ENCODE data around the gene EYS.
"Not testable (repeated sequence)": the region's sequence is repeated elsewhere in the genome, so short reads cannot be mapped to it uniquely, and the experiment has no call there.

EYS gene

GRCh38 chr6:64006246-64006645, 1700.8 kb downstream of the EYS start:
- no peak for DNase-seq

GRCh38 chr6:64000818-64001491, 1706.1 kb downstream of the EYS start:
- DNase-seq = no peak

- no peak for DNase-seq
These were observed 1707.4 kb downstream of the EYS start for GRCh38 chr6:63999613-64000012.

GRCh38 chr6:63998991-63999390, 1708.0 kb downstream of the EYS start:
- no peak for DNase-seq

GRCh38 chr6:63997734-63998133, 1709.3 kb downstream of the EYS start:
- no peak for DNase-seq

- no peak for DNase-seq
These were observed 1709.8 kb downstream of the EYS start for GRCh38 chr6:63997221-63997620.

- DNase-seq = no peak
These were observed 1721.8 kb downstream of the EYS start for GRCh38 chr6:63985223-63985622.

- DNase-seq = no peak
These were observed 1731.3 kb downstream of the EYS start for GRCh38 chr6:63975699-63976098.

DNA sequence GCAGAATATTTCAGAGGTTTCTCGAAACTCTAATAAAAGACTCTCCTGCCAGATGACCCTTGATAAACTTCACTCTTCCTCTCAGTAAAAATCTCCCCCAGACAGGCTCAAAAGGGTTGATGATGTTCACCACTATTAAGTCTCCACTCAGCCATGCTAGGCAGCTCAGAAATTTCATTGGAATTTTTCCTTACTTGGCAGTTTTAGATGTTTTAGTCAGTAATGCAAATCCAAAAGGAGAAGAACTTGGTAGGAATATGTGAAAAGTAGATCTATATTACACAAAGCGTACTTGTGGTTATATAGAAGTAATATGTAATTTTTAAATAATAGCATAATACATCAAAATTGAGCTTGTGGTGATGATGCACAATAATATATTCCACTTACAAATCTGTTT, 1738.4 kb downstream of the EYS start:
- no peak for DNase-seq

- no peak for DNase-seq
These were observed 1742.7 kb downstream of the EYS start for GRCh38 chr6:63964366-63964765.

DNA sequence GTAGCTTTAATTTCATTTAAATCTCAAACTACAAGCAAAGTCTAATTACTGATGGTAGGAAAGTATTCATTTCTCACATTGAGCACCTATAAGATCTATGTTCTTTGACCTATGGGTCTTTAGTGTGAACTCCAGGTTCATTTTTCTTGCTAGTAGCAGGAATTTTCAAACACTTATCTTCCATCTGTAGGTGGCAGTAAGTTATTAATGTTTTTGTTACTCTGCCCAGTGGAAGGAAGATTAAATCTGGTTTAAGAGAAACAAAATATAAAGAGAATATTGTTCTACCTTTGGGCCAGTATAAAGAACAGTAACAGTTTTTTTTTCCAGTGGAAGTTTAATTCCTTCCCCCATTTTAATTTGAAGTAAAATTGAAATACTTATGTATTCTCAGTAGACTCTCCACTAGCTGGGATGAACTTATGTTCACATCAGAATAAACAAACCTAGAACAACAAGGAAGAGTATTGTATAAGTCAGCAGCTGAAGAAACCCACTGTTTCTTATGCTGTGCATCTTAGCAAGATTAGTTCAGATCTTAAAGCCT, 1743.2 kb downstream of the EYS start:
- no peak for DNase-seq

DNA sequence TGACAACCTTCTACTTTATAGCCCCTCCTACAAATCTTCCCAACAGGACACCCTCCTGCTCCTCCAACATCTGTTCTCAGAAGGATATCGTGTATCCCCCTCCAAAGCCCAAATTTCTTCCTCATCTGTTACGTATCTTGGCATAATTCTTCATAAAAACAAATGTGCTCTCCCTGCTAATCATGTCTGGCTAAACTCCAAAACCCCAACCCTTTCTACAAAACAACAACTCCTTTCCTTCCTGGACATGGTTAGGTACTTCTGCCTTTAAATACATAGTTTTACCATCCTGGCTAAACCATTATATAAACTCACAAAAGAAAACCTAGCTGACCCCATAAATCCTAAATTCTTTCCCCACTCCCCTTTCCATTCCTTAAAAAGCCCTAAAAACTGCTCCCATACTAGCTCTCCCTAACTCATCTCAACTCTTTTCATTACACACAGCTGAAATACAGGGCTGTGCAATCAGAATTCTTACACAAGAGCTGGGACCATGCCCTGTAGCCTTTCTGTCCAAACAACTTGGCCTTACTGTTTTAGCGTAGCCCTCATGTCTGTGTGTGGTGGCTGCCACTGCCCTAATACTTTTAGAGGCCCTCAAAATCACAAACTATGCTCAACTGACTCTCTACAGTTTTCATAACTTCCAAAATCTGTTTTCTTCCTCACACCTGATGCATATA, 1753.5 kb downstream of the EYS start:
- not testable (repeated sequence) for DNase-seq

DNA sequence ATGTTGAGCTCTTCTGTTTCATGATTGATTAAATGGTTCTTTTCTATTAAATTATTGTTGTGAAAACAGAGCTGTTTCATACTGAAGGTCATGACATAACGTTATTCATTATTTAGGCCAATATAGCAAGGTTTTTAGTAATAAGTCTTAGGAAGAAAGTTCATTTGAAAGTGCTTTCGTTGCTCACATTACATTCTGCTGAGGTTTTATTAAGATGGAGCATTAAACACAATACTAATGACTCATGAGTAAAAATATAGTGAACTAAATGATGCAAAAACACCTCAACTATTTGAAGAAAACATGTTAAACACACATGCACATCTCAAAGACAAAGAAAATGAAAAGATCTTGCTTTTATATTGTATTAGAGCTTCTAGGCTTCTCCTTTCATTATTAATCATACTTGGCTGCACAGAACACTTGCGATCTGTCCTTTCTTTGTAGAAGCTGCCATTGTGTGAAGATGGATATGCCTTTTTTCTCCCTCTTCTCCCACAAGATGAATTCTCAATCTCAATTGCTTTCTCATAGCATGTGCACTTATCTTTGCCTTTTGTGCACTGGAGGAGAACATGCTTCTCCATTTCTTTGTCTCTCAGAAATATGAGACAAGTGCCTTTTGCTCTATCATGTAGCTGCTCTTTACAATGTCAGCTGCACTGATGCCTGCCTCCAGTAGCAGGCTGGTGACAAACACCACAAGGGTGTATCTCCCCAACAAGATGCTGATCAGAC, 1759.1 kb downstream of the EYS start:
- DNase-seq = no peak

- no peak for DNase-seq
These were observed 1761.0 kb downstream of the EYS start for GRCh38 chr6:63945987-63946386.

- DNase-seq = no peak
These were observed 1763.2 kb downstream of the EYS start for GRCh38 chr6:63943826-63944225.

DNA sequence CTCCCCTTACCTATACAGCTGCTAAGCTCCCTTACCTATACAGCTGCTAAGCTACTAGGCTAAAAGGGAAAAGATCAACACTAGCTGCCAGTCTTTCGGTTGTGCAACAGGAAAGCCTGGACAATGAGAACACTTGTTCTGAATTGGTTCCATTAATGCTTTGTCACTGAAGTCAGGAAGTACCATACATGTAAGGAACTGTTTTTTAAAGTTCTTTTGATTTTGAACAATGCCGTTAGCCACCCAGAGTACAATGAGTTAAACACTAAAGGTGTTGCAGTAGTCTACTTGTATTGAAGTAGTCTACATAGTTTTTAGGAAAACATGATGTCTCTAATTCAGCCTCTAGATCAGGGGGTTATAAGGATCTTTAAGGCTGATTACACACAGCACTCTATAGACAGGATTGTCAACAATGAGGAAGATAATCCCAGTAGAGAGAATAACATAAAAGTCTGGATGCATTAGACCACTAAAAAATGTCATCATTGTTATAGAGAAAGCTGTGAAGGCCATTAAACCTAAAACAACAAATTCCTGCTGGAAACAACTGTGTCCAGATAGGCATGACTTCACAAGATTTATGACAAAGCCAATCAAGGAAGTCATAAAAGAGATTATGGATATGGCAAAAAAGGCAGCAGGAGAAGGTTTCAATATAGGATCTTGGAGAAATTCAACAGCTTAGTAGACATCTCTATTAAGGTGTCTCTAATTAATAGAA, 1765.1 kb downstream of the EYS start:
- DNase-seq = no peak

DNA sequence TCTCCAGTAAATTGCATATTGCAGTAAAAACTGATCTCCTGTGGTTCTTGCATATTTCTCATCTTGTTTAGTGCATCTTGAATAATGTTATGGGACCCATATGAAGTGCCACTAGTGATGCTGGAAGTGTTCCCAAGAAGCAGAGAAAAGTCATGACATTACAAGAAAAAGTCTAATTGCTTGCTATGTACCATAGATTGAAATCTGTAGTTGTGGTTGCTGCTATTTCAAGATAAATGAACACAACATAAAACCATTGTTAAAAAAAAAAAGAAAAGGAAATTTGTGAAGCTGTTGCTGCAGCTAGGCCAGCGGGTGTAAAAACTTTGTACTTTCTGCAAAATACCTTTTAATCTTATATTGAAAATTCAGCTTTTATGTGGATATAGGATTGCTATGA, 1767.0 kb downstream of the EYS start:
- DNase-seq = no peak

- DNase-seq = no peak
These were observed 1770.6 kb downstream of the EYS start for GRCh38 chr6:63936399-63936798.

- no peak for DNase-seq
These were observed 1771.3 kb downstream of the EYS start for GRCh38 chr6:63935732-63936131.

GRCh38 chr6:63933948-63934347, 1773.1 kb downstream of the EYS start:
- DNase-seq = not testable (repeated sequence)

GRCh38 chr6:63930848-63931247, 1776.2 kb downstream of the EYS start:
- DNase-seq = no peak

DNA sequence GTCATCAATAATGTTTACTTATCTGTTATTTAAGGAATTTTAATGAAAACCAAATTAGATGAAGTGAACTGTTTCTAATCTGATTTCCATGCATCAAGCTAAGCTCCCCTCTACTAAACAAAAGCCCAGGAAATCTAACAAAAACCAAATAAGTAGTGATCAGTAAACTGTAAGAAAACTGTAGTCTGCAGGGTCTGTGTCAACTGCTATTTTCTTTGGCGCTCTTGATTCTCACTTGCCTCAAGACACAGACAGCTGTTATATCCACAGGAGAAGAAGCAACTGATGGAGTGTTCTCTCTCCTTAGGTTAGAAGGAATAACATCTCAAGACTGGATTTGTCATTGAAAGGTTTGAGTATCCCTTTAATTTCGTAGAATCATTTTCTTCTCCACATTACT, 1777.9 kb downstream of the EYS start:
- no peak for DNase-seq

- DNase-seq = no peak
These were observed 1778.4 kb downstream of the EYS start for GRCh38 chr6:63928613-63929012.

All from activated naive CD4-positive, alpha-beta T cell treated with anti-CD3 and anti-CD28 coated beads, Interleukin-2, amount 50 U/mL, for 16 hours (primary cell).